ENCODE results near the gene PGLYRP2. TPM values are rescaled to one million over a fixed set of nuclear protein-coding genes. Genes with fewer than 3 reads are reported as not detected.

PGLYRP2 gene
- total RNA-seq, 1 donor from 2014 or later = not detected

GRCh38 chr19:15439078-15439799 is 40.1 kb downstream of the PGLYRP2 start:
- peaks cover 2% of the 10 kb centered on the region for H3K4me1 Mint-ChIP-seq (ENCODE audit: unreplicated experiment)
- no peaks in the 10 kb centered on the region for H3K9me3 Mint-ChIP-seq (ENCODE audit: unreplicated experiment)
- no peaks in the 10 kb centered on the region for H3K27me3 Mint-ChIP-seq (ENCODE audit: unreplicated experiment)
- H3K27ac Mint-ChIP-seq (ENCODE audit: unreplicated experiment) = no peak overlapping the region
- no peak for TF ChIP-seq CTCF (IDR thresholded peaks at IDR 0.05)
- no peaks in the 10 kb centered on the region for H3K36me3 Mint-ChIP-seq (ENCODE audit: unreplicated experiment)
- H3K4me3 Mint-ChIP-seq (ENCODE audit: unreplicated experiment) = no peak overlapping the region
- DNase-seq (ENCODE audit: extremely low spot score, unreplicated experiment) = no peak

- TF ChIP-seq CTCF (IDR thresholded peaks at IDR 0.05) = no peak
- Mint-ChIP-seq H3K4me1 (ENCODE audit: unreplicated experiment) (peaks cover 2% of the 10 kb centered on the region), H3K27me3 (ENCODE audit: unreplicated experiment) (no peaks in the 10 kb centered on the region), H3K27ac (ENCODE audit: unreplicated experiment) (no peak overlapping the region), H3K9me3 (ENCODE audit: unreplicated experiment) (no peaks in the 10 kb centered on the region), H3K4me3 (ENCODE audit: unreplicated experiment) (no peak overlapping the region), H3K36me3 (ENCODE audit: unreplicated experiment) (no peaks in the 10 kb centered on the region)
- no peak for DNase-seq (ENCODE audit: extremely low spot score, unreplicated experiment)
These were observed 40.7 kb downstream of the PGLYRP2 start for GRCh38 chr19:15438577-15438976.

GRCh38 chr19:15438124-15438496 is 41.2 kb downstream of the PGLYRP2 start:
- DNase-seq (ENCODE audit: extremely low spot score, unreplicated experiment) = no peak
- TF ChIP-seq CTCF (IDR thresholded peaks at IDR 0.05) = no peak
- H3K36me3 Mint-ChIP-seq (ENCODE audit: unreplicated experiment) = no peaks in the 10 kb centered on the region
- H3K27ac Mint-ChIP-seq (ENCODE audit: unreplicated experiment) = no peak overlapping the region
- no peak overlapping the region for H3K4me3 Mint-ChIP-seq (ENCODE audit: unreplicated experiment)
- H3K27me3 Mint-ChIP-seq (ENCODE audit: unreplicated experiment) = no peaks in the 10 kb centered on the region
- no peaks in the 10 kb centered on the region for H3K9me3 Mint-ChIP-seq (ENCODE audit: unreplicated experiment)
- peaks cover 7% of the 10 kb centered on the region for H3K4me1 Mint-ChIP-seq (ENCODE audit: unreplicated experiment)

GRCh38 chr19:15437355-15438123 is 41.8 kb downstream of the PGLYRP2 start:
- no peaks in the 10 kb centered on the region for H3K36me3 Mint-ChIP-seq (ENCODE audit: unreplicated experiment)
- TF ChIP-seq CTCF (IDR thresholded peaks at IDR 0.05) = no peak
- no peaks in the 10 kb centered on the region for H3K9me3 Mint-ChIP-seq (ENCODE audit: unreplicated experiment)
- no peaks in the 10 kb centered on the region for H3K27me3 Mint-ChIP-seq (ENCODE audit: unreplicated experiment)
- no peak for DNase-seq (ENCODE audit: extremely low spot score, unreplicated experiment)
- H3K4me1 Mint-ChIP-seq (ENCODE audit: unreplicated experiment) = peaks cover 8% of the 10 kb centered on the region
- no peak overlapping the region for H3K4me3 Mint-ChIP-seq (ENCODE audit: unreplicated experiment)
- H3K27ac Mint-ChIP-seq (ENCODE audit: unreplicated experiment) = no peak overlapping the region

GRCh38 chr19:15436826-15437110 is 42.5 kb downstream of the PGLYRP2 start:
- peaks cover 10% of the 10 kb centered on the region for H3K4me1 Mint-ChIP-seq (ENCODE audit: unreplicated experiment)
- H3K27me3 Mint-ChIP-seq (ENCODE audit: unreplicated experiment) = no peaks in the 10 kb centered on the region
- no peaks in the 10 kb centered on the region for H3K36me3 Mint-ChIP-seq (ENCODE audit: unreplicated experiment)
- H3K9me3 Mint-ChIP-seq (ENCODE audit: unreplicated experiment) = no peaks in the 10 kb centered on the region
- no peak for TF ChIP-seq CTCF (IDR thresholded peaks at IDR 0.05)
- H3K4me3 Mint-ChIP-seq (ENCODE audit: unreplicated experiment) = no peak overlapping the region
- H3K27ac Mint-ChIP-seq (ENCODE audit: unreplicated experiment) = no peak overlapping the region
- DNase-seq (ENCODE audit: extremely low spot score, unreplicated experiment) = no peak

Measured in osteocyte (in vitro differentiated cells).